Omental fat pad (tissue), 4 donors: Measurements from ENCODE around the gene CHAF1A. TPM values are rescaled to one million over a fixed set of nuclear protein-coding genes. Genes with fewer than 3 reads are reported as not detected.

Experiments
- ATAC-seq: fragments of 150-250 bp; one replicate; pipeline ENCODE4 v1.9.1; 2016; ENCODE audit warnings: mild to moderate bottlenecking, moderate library complexity; ENCODE audit not compliant: low FRiP score
- DNase-seq: peaks from one replicate; pipeline ENCODE4 v3.0.0-alpha.2; 2019; ENCODE audit warnings: low spot score
- CTCF ChIP-seq, 3 donors: fragments of 450-650 bp; IDR thresholded peaks; one replicate each; pipeline ENCODE4 v1.5.1; 2016 to 2017; ENCODE audit warnings: antibody characterized with exemption in 3 of 3, mild to moderate bottlenecking in 3 of 3, moderate library complexity in 2 of 3
- total RNA-seq, 4 donors: library from RNA; depleted of rRNA; stranded (reverse); fragments of >200 nt; gene quantifications; one replicate each; pipeline ENCODE4 v1.1.0, GENCODE V29; 2016

CHAF1A gene
- total RNA-seq, 4 donors from 2014 or later = 3.9 to 6.5 (median 4.1) TPM

GRCh38 chr19:4423416-4424126 lies 21.1 kb downstream of the CHAF1A start:
- ATAC-seq (no peak), DNase-seq (no peak)
- TF ChIP-seq CTCF (IDR thresholded peaks at IDR 0.05) = no peak

GRCh38 chr19:4425537-4425936 lies 23.1 kb downstream of the CHAF1A start:
- TF ChIP-seq CTCF (IDR thresholded peaks at IDR 0.05) = no peak
- ATAC-seq = no peak

GRCh38 chr19:4428326-4428975 lies 26.0 kb downstream of the CHAF1A start:
- ATAC-seq (no peak), DNase-seq (no peak)
- no peak for TF ChIP-seq CTCF (IDR thresholded peaks at IDR 0.05)

More at GRCh38 chr19:4425537-4425936, 23.1 kb downstream of the CHAF1A start:
- DNase-seq = no peak

- no peak for ATAC-seq
- no peak for DNase-seq
- no peak for TF ChIP-seq CTCF (IDR thresholded peaks at IDR 0.05)
Observed at GRCh38 chr19:4429256-4429655, 26.8 kb downstream of the CHAF1A start.

GRCh38 chr19:4429771-4430171 lies 27.3 kb downstream of the CHAF1A start:
- TF ChIP-seq CTCF (IDR thresholded peaks at IDR 0.05) = no peak
- ATAC-seq = no peak

GRCh38 chr19:4430760-4431159 lies 28.3 kb downstream of the CHAF1A start:
- DNase-seq (no peak), ATAC-seq (no peak)
- no peak for TF ChIP-seq CTCF (IDR thresholded peaks at IDR 0.05)

More at GRCh38 chr19:4429771-4430171, 27.3 kb downstream of the CHAF1A start:
- no peak for DNase-seq

- no peak for TF ChIP-seq CTCF (IDR thresholded peaks at IDR 0.05)
- ATAC-seq (no peak), DNase-seq (no peak)
Observed at GRCh38 chr19:4431296-4431695, 28.9 kb downstream of the CHAF1A start.
